Fibroblast of the aortic adventitia (primary cell): Measurements from ENCODE around the gene LRSAM1. TPM values are rescaled to one million over a fixed set of nuclear protein-coding genes. Genes with fewer than 3 reads are reported as not detected.

Experiments used
- DNase-seq: peaks from one replicate; pipeline ENCODE4 v3.0.0-alpha.2; 2010; ENCODE audit warnings: low read depth
- H3K4me3 ChIP-seq: 2 replicates; pipeline ENCODE4 v1.5.1; 2011; ENCODE audit warnings: low read depth, mild to moderate bottlenecking, control low read depth, low read length, moderate library complexity
- total RNA-seq: library from RNA; depleted of rRNA; stranded (reverse); fragments of >200 nt; gene quantifications from 2 replicates; pipeline ENCODE4 v1.2.3, GENCODE V29; 2012; ENCODE audit warnings: low replicate concordance
- TF ChIP-seq, protein P1 (sequence below): IDR thresholded peaks from 2 replicates; pipeline ENCODE4 v1.5.1; 2011; ENCODE audit warnings: mild to moderate bottlenecking, low read length, control low read depth, inconsistent platforms; ENCODE audit not compliant: insufficient read depth

LRSAM1 gene
- total RNA-seq = 12.9 and 15.3 TPM in 2 replicates

GRCh38 chr9:127450830-127451607 lies at the start of gene LRSAM1, which contains the start of gene RPL12:
TSS of gene LRSAM1 (plus strand) at chr9:127451510. CDS start at chr9:127454528, 3,018 bp downstream.
TSS of gene RPL12 (minus strand) at chr9:127451406. CDS start at chr9:127451317, 89 bp downstream.
- peak within 1 kb of the TSS; percentile 89 for H3K4me3 ChIP-seq
- TF ChIP-seq, protein P1, sequence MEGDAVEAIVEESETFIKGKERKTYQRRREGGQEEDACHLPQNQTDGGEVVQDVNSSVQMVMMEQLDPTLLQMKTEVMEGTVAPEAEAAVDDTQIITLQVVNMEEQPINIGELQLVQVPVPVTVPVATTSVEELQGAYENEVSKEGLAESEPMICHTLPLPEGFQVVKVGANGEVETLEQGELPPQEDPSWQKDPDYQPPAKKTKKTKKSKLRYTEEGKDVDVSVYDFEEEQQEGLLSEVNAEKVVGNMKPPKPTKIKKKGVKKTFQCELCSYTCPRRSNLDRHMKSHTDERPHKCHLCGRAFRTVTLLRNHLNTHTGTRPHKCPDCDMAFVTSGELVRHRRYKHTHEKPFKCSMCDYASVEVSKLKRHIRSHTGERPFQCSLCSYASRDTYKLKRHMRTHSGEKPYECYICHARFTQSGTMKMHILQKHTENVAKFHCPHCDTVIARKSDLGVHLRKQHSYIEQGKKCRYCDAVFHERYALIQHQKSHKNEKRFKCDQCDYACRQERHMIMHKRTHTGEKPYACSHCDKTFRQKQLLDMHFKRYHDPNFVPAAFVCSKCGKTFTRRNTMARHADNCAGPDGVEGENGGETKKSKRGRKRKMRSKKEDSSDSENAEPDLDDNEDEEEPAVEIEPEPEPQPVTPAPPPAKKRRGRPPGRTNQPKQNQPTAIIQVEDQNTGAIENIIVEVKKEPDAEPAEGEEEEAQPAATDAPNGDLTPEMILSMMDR = peak; percentile 3
- peak; percentile 97 for DNase-seq

- TF ChIP-seq, protein P1 = no peak
- H3K4me3 ChIP-seq = no peak overlapping the region
- DNase-seq = no peak
Observed at GRCh38 chr9:127402401-127403090, 48.8 kb upstream of the LRSAM1 start.

- TF ChIP-seq, protein P1 = no peak
- DNase-seq = no peak
- no peak overlapping the region for H3K4me3 ChIP-seq
Observed at GRCh38 chr9:127403507-127404192, 47.7 kb upstream of the LRSAM1 start.

GRCh38 chr9:127404631-127405030 lies 46.7 kb upstream of the LRSAM1 start:
- TF ChIP-seq, protein P1 = no peak
- no peak overlapping the region for H3K4me3 ChIP-seq
- no peak for DNase-seq

DNA sequence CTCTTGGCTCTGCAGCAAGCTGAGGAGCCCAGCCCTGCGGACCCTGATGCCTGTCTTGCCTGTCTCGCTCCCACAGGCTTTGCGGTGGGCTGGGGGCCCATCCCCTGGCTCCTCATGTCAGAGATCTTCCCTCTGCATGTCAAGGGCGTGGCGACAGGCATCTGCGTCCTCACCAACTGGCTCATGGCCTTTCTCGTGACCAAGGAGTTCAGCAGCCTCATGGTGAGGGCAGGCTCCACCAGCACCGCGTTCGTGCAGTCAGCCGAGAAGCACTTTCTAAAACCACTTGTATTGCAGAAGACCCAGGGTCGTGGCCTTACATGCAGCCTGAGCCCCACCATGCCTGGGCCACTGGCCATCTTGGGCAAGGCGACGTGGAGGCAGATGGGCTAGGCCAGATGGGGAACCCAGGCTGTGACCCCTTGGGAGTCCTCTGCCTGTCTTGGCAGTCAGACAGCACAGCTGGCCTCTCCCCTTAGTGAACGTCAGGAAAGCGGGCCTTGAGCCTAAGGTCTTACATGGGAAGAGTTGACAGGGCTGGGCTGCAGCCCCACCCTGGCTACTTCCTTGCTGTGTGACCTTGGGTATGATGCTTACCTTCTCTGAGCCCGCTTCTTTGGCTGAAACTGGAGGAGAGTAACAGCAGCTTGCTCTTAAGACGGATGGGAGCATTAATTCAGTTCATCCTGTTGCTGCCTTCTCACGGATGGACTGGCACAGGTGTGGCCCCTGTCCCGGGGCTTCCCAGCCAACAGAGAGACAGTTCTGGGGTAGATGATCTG lies 45.8 kb upstream of the LRSAM1 start:
- no peak for DNase-seq
- H3K4me3 ChIP-seq = no peak overlapping the region
- TF ChIP-seq, protein P1 = no peak
